Measurements from ENCODE around the gene CXorf58. TPM values are rescaled to one million over a fixed set of nuclear protein-coding genes. Genes with fewer than 3 reads are reported as not detected.
"Not testable (repeated sequence)": the region's sequence is repeated elsewhere in the genome, so short reads cannot be mapped to it uniquely, and the experiment has no call there.

CXorf58 gene
- total and polyA plus RNA-seq, 2 donors (not counting 3 experiments of a cell fraction or from before 2014, with no cell fraction given): not detected

- FAIRE-seq: no peak
- no peaks in the 10 kb centered on the region for H4K20me1 ChIP-seq (replicated peaks; ENCODE audit: control insufficient read depth, extremely low read depth, insufficient read depth, low read length)
- H3K79me2 ChIP-seq (ENCODE audit: control insufficient read depth, insufficient read depth, low read length): no peaks in the 10 kb centered on the region
- ChIA-PET POLR2A (no interaction called here), CTCF (no interaction called here)
- no peaks in the 10 kb centered on the region for H3K36me3 ChIP-seq (ENCODE audit: control insufficient read depth in 2 of 2, extremely low read depth in 1 of 2, insufficient read depth in 2 of 2, low read length in 2 of 2)
- H3K27ac ChIP-seq (ENCODE audit: insufficient read depth, low read depth, low read length): no peak overlapping the region
- TF ChIP-seq MAX (IDR thresholded peaks at IDR 0.05; ENCODE audit: insufficient read depth, insufficient read length) (no peak), EZH2 (IDR thresholded peaks at IDR 0.05; ENCODE audit: borderline replicate concordance, low read depth, low read length, severe bottlenecking) (no peak), JUN (IDR thresholded peaks at IDR 0.05; ENCODE audit: borderline replicate concordance, insufficient read depth, insufficient read length, low read depth) (no peak), FOS (IDR thresholded peaks at IDR 0.05; ENCODE audit: borderline replicate concordance, insufficient read depth, low read length) (no peak), MYC (IDR thresholded peaks at IDR 0.05; ENCODE audit: low read depth, low read length) (no peak), POLR2A (IDR thresholded peaks at IDR 0.05; ENCODE audit: low read depth, low read length) (no peak), GATA2 (IDR thresholded peaks at IDR 0.05; ENCODE audit: insufficient read depth, insufficient read length, low read depth, low read length) (no peak), CTCF (IDR thresholded peaks at IDR 0.05; ENCODE audit: extremely low read depth in 1 of 2, insufficient read depth in 1 of 2, low read depth in 1 of 2, low read length in 2 of 2) (no peak), POLR2AphosphoS5 (IDR thresholded peaks at IDR 0.05; ENCODE audit: insufficient read depth, low read depth, low read length) (no peak)
- intact Hi-C loops (cut with micrococcal nuclease): no loop called here
- H3K27me3 ChIP-seq (ENCODE audit: control insufficient read depth in 2 of 2, insufficient read depth in 2 of 2, low read length in 2 of 2): no peaks in the 10 kb centered on the region
- H2AFZ ChIP-seq (ENCODE audit: low read depth, low read length): no peak overlapping the region
- no TSS peak for BruUV-seq (replicated peaks)
- dilution Hi-C loops (cut with MboI; ENCODE audit: extremely low pct_ligation_motif_present, low sequenced_read_pairs): no loop called here
- no peak overlapping the region for H3K9ac ChIP-seq (replicated peaks; ENCODE audit: extremely low read depth, insufficient read depth, low read length)
- H3K9me3 ChIP-seq (replicated peaks; ENCODE audit: control insufficient read depth, insufficient read depth, low read length): no peaks in the 10 kb centered on the region
- no peaks in the 10 kb centered on the region for H3K4me1 ChIP-seq (ENCODE audit: control insufficient read depth, extremely low read depth, insufficient read depth, low read length)
- no peaks in the 10 kb centered on the region for H3K9me1 ChIP-seq (replicated peaks; ENCODE audit: control insufficient read depth, extremely low read depth, insufficient read depth, low read length)
- no peak overlapping the region for H3K4me2 ChIP-seq (ENCODE audit: insufficient read depth, low read length)
- no peak overlapping the region for H3K4me3 ChIP-seq (replicated peaks in 1 of 3; ENCODE audit: insufficient read depth in 1 of 3, low read depth in 1 of 3, low read length in 3 of 3)
- DNase-seq (ENCODE audit: low read depth, low spot score): no peak
Observed at GRCh38 chrX:23890933-23891332, 16.9 kb upstream of the CXorf58 start.

DNA sequence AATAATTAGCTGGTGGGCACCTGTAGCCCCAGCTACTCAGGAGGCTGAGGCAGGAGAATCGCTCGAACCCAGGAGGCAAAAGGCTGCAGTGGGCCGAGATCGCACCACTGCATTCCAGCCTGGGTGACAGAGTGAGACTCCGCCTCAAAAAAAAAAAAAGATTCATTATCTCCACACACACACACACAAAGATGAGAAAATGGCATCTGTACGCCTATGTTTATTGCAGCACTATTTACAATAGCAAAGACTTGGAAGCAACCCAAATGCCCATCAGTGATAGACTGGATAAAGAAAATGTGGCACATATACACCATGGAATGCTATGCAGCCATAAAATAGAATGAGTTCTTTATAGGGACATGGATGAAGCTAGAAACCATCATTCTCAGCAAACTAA lies 12.8 kb upstream of the CXorf58 start:
- H3K9ac ChIP-seq (replicated peaks; ENCODE audit: extremely low read depth, insufficient read depth, low read length); H3K79me2 ChIP-seq (ENCODE audit: control insufficient read depth, insufficient read depth, low read length); H2AFZ ChIP-seq (ENCODE audit: low read depth, low read length); DNase-seq (ENCODE audit: low read depth, low spot score); H3K27me3 ChIP-seq (ENCODE audit: control insufficient read depth in 2 of 2, insufficient read depth in 2 of 2, low read length in 2 of 2); H4K20me1 ChIP-seq (replicated peaks; ENCODE audit: control insufficient read depth, extremely low read depth, insufficient read depth, low read length); H3K9me3 ChIP-seq (replicated peaks; ENCODE audit: control insufficient read depth, insufficient read depth, low read length); CTCF ChIA-PET; H3K9me1 ChIP-seq (replicated peaks; ENCODE audit: control insufficient read depth, extremely low read depth, insufficient read depth, low read length); BruUV-seq (replicated peaks); POLR2A ChIA-PET; intact Hi-C loops (cut with micrococcal nuclease); H3K27ac ChIP-seq (ENCODE audit: insufficient read depth, low read depth, low read length); H3K4me3 ChIP-seq (replicated peaks in 1 of 3; ENCODE audit: insufficient read depth in 1 of 3, low read depth in 1 of 3, low read length in 3 of 3); H3K4me2 ChIP-seq (ENCODE audit: insufficient read depth, low read length); H3K36me3 ChIP-seq (ENCODE audit: control insufficient read depth in 2 of 2, extremely low read depth in 1 of 2, insufficient read depth in 2 of 2, low read length in 2 of 2); FAIRE-seq; dilution Hi-C loops (cut with MboI; ENCODE audit: extremely low pct_ligation_motif_present, low sequenced_read_pairs): not testable (repeated sequence)
- H3K4me1 ChIP-seq (ENCODE audit: control insufficient read depth, extremely low read depth, insufficient read depth, low read length): peaks cover 25% of the 10 kb centered on the region

GRCh38 chrX:23896539-23896938 lies 11.3 kb upstream of the CXorf58 start:
- H3K9ac ChIP-seq (replicated peaks; ENCODE audit: extremely low read depth, insufficient read depth, low read length); H3K9me3 ChIP-seq (replicated peaks; ENCODE audit: control insufficient read depth, insufficient read depth, low read length); H3K27me3 ChIP-seq (ENCODE audit: control insufficient read depth in 2 of 2, insufficient read depth in 2 of 2, low read length in 2 of 2); H3K4me3 ChIP-seq (replicated peaks in 1 of 3; ENCODE audit: insufficient read depth in 1 of 3, low read depth in 1 of 3, low read length in 3 of 3); H3K9me1 ChIP-seq (replicated peaks; ENCODE audit: control insufficient read depth, extremely low read depth, insufficient read depth, low read length); H4K20me1 ChIP-seq (replicated peaks; ENCODE audit: control insufficient read depth, extremely low read depth, insufficient read depth, low read length); BruUV-seq (replicated peaks); H2AFZ ChIP-seq (ENCODE audit: low read depth, low read length); FAIRE-seq; DNase-seq (ENCODE audit: low read depth, low spot score); intact Hi-C loops (cut with micrococcal nuclease); dilution Hi-C loops (cut with MboI; ENCODE audit: extremely low pct_ligation_motif_present, low sequenced_read_pairs); H3K4me2 ChIP-seq (ENCODE audit: insufficient read depth, low read length); H3K79me2 ChIP-seq (ENCODE audit: control insufficient read depth, insufficient read depth, low read length); H3K36me3 ChIP-seq (ENCODE audit: control insufficient read depth in 2 of 2, extremely low read depth in 1 of 2, insufficient read depth in 2 of 2, low read length in 2 of 2): not testable (repeated sequence)
- POLR2A ChIA-PET: interaction anchor here (3.6 kb wide), 1 partner anchor 113 kb away, joined by 25 read pairs; the partner anchor contains the start of gene SAT1
- Histone ChIP-seq H3K27ac (ENCODE audit: insufficient read depth, low read depth, low read length) (peak overlapping the region; percentile 45), H3K4me1 (ENCODE audit: control insufficient read depth, extremely low read depth, insufficient read depth, low read length) (peaks cover 39% of the 10 kb centered on the region)
- CTCF ChIA-PET: interaction anchor here (0.9 kb wide), 1 partner anchor 114 kb away, joined by 3 read pairs; the partner anchor contains the start of gene SAT1

Measured in endothelial cell of umbilical vein (primary cell).